ENCODE data around the gene IL17F.

IL17F gene

GRCh38 chr6:52221302-52221701 lies 23.0 kb downstream of the IL17F start:
- POLR2A ChIA-PET, result no interaction called here
- DNase-seq (ENCODE audit: low read depth, low spot score), result no peak

GRCh38 chr6:52217761-52218160 lies 26.5 kb downstream of the IL17F start:
- ChIA-PET CTCF (interaction anchor here (1.2 kb wide), 1 partner anchor 48 kb away, joined by 3 read pairs; no protein-coding TSS in a partner anchor), POLR2A (no interaction called here)
- H3K4me3 ChIP-seq (ENCODE audit: low read depth, low read length), result no peak overlapping the region
- TF ChIP-seq CTCF (IDR thresholded peaks at IDR 0.05; ENCODE audit: insufficient read depth, low read length, missing control alignments), result no peak
- no peak for DNase-seq (ENCODE audit: low read depth, low spot score)

More at GRCh38 chr6:52221302-52221701, 23.0 kb downstream of the IL17F start:
- TF ChIP-seq CTCF (IDR thresholded peaks at IDR 0.05; ENCODE audit: insufficient read depth, low read length, missing control alignments), result no peak
- no peak overlapping the region for H3K4me3 ChIP-seq (ENCODE audit: low read depth, low read length)
- CTCF ChIA-PET, result interaction anchor here (0.6 kb wide), 1 partner anchor 186 kb away, joined by 4 read pairs; no protein-coding TSS in a partner anchor

GRCh38 chr6:52216932-52217575 lies 27.2 kb downstream of the IL17F start:
- TF ChIP-seq CTCF (IDR thresholded peaks at IDR 0.05; ENCODE audit: insufficient read depth, low read length, missing control alignments), result no peak
- H3K4me3 ChIP-seq (ENCODE audit: low read depth, low read length), result no peak overlapping the region
- no peak for DNase-seq (ENCODE audit: low read depth, low spot score)
- CTCF ChIA-PET, result interaction anchor here (1.2 kb wide), 1 partner anchor 49 kb away, joined by 3 read pairs; no protein-coding TSS in a partner anchor
- POLR2A ChIA-PET, result no interaction called here

- no peak overlapping the region for H3K4me3 ChIP-seq (ENCODE audit: low read depth, low read length)
- no peak for TF ChIP-seq CTCF (IDR thresholded peaks at IDR 0.05; ENCODE audit: insufficient read depth, low read length, missing control alignments)
- no peak for DNase-seq (ENCODE audit: low read depth, low spot score)
- POLR2A ChIA-PET, result no interaction called here
- CTCF ChIA-PET, result no interaction called here
Measured at GRCh38 chr6:52215787-52216186, 28.5 kb downstream of the IL17F start.

GRCh38 chr6:52213127-52213526 lies 31.2 kb downstream of the IL17F start:
- CTCF ChIA-PET, result interaction anchor here (1.2 kb wide), 1 partner anchor 51 kb away, joined by 3 read pairs; no protein-coding TSS in a partner anchor
- no peak overlapping the region for H3K4me3 ChIP-seq (ENCODE audit: low read depth, low read length)
- POLR2A ChIA-PET, result no interaction called here
- TF ChIP-seq CTCF (IDR thresholded peaks at IDR 0.05; ENCODE audit: insufficient read depth, low read length, missing control alignments), result no peak
- DNase-seq (ENCODE audit: low read depth, low spot score), result no peak

- CTCF ChIA-PET, result interaction anchor here (2.1 kb wide), 1 partner anchor 53 kb away, joined by 7 read pairs; no protein-coding TSS in a partner anchor
- TF ChIP-seq CTCF (IDR thresholded peaks at IDR 0.05; ENCODE audit: insufficient read depth, low read length, missing control alignments), result no peak
Measured at GRCh38 chr6:52210227-52210626, 34.1 kb downstream of the IL17F start.

More at GRCh38 chr6:52210227-52210626, 34.1 kb downstream of the IL17F start:
- POLR2A ChIA-PET, result no interaction called here
- no peak overlapping the region for H3K4me3 ChIP-seq (ENCODE audit: low read depth, low read length)
- DNase-seq (ENCODE audit: low read depth, low spot score), result no peak
